HG02763 (cell line): ENCODE results near the gene WDR33.
"Not testable (repeated sequence)": the region's sequence is repeated elsewhere in the genome, so short reads cannot be mapped to it uniquely, and the experiment has no call there.

Experiments used
- ATAC-seq: cut with Tn5 transposase; IDR thresholded peaks from one replicate; pipeline ENCODE4 v1.9.1; 2021; ENCODE audit warnings: mild to moderate bottlenecking, moderate library complexity; ENCODE audit not compliant: unreplicated experiment

Gene WDR33

DNA sequence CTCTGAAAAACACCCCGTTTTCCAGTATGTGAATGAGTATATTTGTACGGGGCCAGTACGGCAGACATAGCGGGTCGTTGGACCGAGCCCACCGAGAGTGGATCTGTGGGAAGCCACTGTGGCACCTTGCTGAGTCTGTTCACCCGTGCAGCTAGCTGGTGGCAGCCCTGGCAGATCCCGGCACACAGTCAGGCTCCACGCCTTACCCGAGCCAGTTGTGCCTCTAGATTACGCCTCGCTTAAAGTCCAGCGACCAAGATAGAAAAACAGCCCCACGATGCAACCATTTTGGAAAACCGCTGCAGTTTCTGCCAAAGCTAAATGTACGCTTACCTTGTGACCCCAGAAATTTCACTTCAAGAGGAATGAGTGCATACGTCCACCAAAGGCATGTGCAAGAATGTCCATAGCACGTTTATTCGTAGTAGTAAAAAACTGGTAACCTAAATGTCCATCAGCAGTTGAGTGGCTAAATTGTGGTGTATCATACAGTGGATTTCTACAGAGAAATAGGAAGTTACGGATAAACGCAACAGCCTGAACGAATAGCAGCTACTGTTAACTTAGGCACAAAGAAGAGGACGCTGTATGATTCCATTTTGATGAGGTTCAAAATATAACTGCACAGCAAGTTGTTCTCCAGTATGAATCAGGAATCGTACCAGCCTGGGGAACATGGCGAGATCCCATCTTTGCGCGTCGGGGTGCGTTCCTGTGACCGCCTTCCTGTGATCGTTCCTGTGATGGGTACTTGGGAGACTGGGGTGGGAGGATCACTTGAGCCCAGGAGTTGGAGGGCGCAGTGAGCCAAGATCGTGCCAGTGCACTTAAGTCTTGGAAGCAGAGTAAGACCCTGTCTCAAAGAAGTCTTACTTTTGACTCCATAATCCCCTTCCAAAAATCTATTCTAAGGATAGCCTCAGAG lies 688 bp upstream of the WDR33 start:
- no peak for ATAC-seq

DNA sequence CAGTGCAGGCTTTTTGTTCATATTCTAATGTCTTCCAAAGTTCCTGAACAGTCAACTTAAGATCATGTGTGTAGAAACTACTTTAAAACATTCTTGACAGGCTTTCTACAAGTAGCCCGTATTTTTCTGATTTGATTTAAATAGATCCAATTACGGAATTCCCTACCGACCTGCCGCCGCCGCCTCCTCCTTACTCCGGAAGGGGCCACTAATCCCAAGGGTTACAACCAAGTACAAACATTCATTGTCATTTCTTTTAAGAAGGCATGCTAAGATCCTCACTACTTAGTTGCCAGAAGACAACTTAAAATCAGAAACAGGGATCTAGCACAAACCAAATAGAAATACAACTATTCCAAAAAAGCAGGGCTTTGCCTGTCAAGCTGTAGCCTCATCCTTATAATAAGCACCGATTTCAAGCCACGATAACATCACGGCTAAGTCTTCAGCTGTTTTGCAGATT lies 784 bp downstream of the WDR33 start:
- ATAC-seq: no peak

DNA sequence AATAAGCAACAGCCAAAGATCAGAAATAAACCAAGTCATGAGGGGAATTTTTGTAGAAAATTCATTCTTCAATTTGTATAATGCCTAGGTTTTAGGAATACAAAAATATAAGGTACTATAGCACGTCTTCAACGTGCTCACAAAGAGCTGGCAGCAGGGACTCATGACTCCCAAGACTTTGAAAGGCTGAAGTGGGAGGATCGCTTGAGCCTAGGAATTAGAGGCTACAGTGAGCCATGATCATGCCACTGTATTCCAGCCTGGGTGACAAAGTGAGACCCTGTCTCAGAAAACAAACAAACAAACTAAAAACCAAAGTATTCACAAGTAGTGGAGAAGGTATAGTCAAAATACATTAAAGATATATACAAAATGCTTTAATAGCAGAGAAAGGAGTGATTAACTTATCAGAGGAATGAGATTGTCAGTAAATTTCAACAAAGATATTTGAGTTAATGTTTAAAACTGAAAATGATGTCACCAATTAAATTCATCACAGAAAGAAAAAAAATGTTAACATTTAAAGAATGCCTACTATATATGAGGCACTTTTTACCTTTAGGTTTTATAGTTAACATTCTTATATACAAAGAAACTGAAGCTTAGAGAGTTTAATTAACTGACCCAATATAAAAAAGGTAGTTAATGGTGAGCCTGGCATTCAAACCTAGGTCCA lies 3.2 kb downstream of the WDR33 start:
- no peak for ATAC-seq

DNA sequence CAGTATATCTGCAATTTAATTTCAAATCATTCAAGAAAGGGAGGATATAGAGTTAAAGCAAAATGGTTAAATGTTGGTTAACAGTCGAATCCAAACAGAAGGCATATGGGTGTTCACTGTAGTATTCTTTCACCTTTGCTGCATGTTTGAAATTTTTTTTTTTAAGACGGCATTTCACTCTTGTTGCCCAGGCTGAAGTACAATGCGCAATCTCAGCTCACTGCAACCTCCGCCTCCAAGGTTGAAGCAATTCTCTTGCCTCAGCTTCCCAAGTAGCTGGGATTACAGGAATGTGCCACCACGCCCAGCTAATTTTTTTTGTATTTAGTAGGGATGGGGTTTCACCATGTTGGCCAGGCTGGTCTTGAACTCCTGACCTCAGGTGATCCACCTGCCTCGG lies 4.1 kb downstream of the WDR33 start:
- not testable (repeated sequence) for ATAC-seq

DNA sequence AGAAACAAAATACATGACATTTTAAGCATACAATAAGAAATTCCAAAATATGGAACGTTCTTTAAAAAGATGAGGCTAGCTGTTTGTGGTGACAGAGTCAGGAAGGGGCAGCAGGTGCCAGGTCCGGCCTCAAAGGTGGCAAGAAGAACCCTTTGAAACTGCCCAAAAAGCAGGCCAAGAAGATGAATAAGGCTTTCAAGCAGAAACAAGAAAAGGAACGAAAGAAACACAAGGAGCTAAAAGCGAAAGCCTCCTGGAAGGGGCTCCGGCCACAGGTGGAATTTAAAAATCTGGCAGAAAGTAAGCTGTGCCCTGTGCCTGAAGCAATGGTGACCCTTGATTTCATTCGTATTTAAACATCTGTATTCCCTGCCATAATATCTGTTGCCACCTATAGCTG lies 5.5 kb downstream of the WDR33 start:
- ATAC-seq: no peak

DNA sequence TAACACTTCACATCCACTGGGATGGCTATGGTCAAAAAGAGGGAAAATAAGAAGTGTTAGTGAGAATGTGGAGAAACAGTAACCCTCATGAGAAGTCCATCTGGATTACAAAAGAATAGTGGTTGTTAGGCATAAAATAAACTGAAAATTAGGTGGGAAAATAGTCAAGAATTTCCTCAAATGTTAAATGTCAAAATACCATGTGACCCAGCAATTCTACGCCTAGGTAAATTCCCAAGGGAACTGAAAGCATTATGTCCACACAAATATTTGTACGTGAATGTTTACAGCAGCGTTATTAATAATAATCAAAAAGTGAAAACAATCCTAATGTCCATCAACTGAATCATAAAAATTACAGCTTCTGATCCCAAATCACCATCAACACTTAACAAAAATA lies 11.0 kb downstream of the WDR33 start:
- no peak for ATAC-seq

DNA sequence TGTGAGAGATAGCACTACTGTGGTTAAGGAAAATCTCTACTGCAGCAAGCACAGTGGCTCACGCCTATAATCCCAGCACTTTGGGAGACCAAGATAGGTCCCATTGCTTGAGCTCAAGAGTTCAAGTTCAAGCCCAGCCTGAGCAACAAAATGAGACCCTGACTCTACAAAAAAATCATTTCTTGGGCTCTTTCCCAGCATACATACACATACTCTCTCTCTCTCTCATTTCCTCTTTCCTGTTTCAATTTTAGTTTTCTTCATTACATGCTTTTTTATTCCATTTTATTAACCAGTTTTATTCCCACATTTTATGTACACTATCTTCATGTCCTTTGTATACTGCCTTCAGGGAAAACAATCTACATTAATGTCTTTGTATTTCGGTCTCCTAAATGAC lies 14.6 kb downstream of the WDR33 start:
- ATAC-seq: no peak

DNA sequence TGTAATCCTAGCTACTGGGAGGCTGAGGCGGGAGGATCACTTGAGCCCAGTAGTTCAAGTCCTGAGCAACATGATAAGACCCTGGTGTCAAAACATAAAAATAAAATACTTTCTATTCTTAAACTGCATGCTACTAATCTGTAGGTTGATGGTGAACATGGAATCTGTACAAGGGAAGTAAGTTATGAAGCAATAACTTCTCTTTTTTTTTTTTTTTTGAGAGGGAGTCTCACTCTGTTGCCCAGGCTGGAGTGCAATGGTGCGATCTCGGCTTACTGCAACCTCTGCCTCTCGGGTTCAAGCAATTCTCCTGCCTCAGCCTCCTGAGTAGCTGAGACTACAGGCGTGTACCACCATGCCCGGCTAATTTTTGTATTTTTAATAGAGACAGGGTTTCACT lies 16.1 kb downstream of the WDR33 start:
- not testable (repeated sequence) for ATAC-seq

DNA sequence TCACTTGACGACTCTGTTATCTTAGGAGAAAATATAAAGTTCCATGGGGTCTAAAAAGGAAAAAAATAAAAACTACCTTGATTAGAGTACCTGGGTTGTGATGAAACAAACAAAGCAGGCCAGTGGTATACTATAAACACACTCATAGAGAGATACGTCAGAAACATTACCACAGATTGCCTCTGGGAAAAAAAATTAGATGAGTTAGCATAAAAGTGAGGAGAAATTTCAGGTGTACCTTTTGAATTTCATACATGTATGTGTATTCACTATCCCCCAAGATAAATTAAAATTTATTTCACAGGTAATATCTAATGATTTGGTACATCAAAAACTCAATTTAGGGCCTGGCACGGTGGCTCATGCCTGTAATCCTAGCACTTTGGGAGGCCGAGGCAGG lies 18.2 kb downstream of the WDR33 start:
- no peak for ATAC-seq

DNA sequence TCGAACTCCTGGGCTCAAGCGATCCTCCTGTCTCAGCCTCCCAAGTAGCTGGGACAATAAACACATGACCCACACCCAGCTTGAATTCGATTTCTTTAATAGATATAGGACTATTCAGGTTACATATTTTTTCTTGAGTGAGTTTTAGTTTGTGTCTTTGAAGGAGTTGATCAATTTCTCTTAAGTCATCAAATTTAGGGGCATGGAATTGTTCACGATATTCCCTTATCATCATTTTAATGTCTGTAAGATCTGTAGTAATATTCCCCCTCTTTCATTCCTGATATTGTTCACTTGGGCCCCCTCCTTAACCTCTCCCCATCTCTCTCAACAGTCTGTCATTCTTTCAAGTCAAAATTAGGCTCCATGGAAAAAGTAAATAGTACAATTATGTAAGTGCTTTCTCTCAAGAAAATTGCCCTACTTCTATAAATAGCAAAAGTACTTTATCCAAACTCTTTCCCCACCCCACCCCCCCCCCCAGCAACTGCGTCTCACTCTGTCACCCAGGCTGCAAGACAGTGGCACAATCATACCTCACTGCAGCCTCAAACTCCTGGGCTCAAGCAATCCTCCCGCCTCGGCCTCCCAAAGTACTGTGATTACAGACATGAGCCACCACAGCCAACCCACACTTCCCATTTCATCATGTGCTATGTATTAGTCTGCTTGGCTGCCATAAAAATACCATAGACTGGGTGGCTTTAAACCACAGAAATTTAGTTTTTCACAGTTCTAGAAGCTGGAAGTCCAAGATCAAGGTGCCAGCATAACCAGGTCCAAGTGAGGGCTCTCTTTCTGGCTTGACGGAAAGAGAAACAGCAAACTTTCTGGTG lies 20.1 kb downstream of the WDR33 start:
- no peak for ATAC-seq

DNA sequence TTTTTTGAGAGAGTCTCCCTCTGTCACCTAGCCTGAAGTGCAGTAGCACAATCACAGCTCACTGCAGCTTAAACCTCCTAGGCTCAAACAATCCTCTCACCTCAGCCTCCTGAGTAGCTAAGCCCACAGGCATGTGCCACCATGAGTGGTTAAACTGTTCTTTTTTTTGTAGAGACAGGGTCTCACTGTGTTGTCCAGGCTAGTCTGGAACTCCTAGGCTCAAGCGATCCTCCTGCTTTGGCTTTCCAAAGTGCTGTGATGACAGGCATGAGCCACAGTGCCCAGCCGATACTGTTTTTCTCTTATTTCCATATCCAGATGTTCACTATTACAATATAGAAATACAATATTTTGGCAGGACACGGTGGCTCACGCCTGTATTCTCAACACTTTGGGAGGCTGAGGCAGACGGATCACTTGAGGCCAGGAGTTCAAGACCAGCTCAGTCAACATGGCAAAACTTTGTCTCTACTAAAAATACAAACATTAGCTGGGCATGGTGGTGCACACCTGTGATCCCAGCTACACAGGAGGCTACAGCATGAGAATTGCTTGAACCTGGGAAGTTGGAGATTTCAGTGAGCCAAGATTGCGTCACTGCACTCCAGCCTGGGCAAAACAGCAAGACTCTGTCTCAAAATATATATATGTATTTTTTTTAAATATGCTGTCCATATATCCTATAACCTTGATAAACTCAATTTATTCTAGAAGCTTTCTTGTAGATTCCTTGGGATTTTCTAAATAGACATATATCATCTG lies 24.7 kb downstream of the WDR33 start:
- no peak for ATAC-seq

DNA sequence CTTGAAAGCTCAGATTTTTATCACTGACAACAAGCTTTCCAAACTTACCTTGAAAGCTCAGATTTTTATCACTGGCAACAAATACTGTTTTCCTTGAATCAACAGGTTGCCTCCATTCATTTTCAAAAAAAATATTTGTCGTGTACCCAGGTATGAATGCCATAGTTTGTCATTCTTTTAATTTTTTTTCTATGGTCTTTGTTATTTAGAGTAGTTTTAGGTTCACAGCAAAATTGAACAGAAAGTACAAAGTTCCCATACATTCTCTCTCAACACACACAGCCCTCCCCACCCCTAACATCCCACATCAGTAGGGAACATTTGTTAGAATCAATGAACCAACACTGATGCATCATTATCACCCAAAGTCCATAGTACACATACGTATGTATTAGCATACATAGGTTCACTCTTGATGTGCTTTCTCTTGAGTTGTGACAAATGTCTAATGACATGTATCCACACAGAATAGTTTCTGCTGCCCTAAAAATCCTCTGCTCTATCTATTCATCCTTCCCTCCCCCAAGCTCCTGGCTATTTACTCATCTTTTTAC lies 25.9 kb downstream of the WDR33 start:
- no peak for ATAC-seq

DNA sequence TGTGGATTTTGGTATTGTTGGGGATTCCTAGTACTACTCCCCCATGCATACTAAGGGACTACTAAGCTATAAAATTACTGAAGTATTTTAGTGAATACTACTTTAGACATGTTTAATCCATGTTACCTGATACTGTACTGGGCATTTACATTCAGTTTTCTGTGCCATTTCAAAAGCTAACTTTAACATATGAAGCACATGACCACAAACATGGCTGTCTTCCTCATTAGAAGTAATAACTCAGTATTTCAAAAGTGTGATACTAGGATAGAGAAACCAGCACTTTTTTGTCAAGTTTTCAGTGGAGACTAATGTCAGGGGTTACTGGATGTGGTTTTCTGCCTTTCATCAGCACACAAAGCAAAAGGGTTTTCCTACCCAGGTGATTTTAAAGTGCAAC lies 27.9 kb downstream of the WDR33 start:
- no peak for ATAC-seq

DNA sequence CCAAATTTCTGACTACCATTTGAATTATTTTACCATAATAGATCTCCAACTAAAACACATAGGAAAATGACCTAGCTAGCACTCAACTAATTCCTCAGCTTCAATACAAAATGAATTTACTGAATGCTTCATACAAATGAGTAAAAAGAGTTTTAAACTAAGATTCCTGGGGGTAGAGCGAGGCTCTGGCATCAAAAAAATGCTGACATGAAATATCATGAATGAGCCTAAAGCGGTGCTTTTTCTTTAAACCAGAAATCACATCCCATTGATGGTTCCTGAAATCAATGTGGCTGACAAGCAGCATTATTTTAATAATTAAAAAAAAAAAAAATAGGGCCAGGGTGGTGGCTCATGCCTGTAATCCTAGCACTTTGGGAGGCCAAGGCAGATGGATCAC lies 32.1 kb downstream of the WDR33 start:
- ATAC-seq: no peak

DNA sequence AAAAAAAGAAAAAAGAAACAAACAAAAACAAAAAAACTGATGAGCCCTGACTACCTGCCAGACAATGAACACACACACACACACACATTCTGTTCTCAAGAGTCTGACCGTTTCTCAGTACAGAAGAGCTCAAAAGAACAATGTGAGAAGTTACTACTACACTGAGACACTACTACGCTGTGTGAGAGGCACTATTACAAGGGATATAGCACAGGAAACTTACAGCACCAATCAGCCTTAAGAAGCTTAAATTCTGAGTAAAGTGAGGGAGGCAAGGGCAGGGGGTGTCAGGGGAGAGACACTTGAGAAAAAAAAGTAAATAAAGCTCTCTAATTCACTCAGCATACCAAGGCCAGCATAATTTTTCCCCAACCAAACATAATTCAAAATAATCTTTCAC lies 32.5 kb downstream of the WDR33 start:
- no peak for ATAC-seq

DNA sequence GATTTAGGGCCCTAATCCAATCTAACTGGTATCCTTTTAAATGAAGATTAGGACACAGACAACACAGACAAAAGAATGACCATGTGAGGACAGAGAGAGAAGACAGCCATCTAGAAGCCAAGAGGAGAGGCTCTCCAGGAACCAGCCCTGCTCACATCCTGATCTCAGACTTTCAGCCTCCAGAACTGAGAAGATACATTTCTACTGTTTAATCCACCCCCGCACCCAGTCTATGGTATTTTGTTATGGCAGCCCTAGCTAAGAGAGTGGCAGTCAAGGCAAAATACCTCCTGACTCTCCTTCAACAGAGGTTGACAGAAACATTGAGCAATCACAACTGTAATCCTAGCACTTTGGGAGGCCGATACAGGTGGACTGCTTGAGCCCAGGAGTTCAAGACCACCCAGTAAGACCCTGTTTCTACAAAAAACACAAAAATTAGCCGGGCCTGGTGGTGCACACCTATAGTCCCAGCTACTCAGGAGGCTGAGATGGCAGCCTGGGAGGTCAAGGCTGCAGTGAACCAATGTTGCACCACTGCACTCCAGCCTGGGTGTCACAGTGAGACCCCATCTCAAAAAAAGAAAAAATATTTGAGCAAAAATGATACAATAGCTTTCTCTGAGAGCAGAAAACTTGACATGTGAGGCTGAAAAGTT lies 34.7 kb downstream of the WDR33 start:
- ATAC-seq: no peak

DNA sequence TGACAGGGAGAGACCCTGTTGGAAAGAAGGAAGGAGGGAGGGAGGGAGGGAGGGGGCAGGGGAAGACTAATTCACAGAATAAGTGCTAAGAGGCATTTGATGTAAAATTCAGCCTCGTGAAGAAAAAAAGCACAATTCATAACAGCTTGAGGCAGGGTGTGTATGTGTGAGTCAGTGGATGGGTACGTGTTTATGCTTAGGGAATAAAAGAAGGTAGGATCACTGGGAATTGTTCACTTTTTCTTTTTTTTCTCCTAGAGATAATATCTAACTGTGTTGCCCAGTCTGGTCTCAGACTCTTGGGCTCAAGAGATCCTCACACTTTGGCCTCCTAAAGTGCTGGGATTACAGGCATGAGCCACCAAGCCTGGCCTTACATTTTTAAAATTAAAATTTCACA lies 39.2 kb downstream of the WDR33 start:
- ATAC-seq: no peak

DNA sequence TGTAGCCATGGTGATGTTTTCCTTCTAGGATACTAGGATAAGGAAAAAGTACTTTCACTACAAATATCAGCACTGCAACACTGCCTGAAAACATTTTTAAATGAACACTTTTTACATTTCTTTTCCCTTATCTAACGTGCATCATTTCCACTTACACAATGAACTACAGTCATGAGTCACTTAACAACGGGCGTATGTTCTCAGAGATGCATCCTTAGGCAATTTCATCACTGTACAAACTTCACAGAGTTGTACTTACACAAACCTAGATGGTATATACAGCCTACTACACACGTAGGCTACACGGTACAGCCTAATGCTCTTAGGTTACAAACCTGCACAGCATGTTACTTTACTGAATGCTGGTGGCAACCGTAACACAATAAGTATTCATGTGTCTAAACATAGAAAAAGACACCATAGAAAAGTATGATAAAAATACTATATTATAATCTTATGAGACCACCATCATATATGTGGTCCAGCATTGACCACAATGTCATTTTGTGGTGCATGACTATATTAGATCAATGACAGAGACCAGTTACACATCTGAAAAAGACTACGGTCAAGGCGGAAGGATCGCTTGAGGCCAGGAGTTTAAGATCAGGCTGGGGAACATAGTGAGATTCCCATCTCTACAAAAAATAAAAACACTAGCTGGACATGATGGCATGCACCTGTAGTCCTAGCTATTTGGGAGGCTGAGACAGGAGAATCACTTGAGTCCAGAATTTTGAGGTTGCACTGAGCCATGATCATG lies 39.8 kb downstream of the WDR33 start:
- no peak for ATAC-seq

DNA sequence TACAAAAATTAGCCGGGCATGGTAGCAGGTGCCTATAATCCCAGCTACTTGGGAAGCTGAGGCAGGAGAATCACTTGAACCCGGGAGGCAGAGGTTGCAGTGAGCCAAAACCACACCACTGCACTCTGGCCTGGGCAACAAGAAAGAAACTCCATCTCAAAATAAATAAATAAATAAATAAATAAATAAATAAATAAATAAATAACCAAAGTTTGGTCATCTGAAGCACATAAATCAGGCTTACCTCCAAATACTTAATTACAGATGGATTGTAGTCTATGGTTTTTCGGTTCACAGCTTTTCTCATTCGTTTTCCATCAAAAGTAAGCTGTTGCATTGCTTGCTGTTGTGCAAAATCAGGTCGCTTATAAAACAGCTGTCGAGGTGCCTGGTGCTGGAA lies 40.4 kb downstream of the WDR33 start:
- not testable (repeated sequence) for ATAC-seq
